GM12892 (cell line): Measurements from ENCODE around the gene MINDY4.
A peak's percentile ranks its signal among the peaks of the same experiment; 100 is the strongest.

Experiments
- DNase-seq: peaks from one replicate; pipeline ENCODE4 v3.0.0; 2011; ENCODE audit not compliant: insufficient read length
- FAIRE-seq: peaks from 2 replicates; lab custom pipeline; 2011; peaks lifted over from hg19 to GRCh38; lab: Jason Lieb, UNC
- POLR2A ChIP-seq: IDR thresholded peaks from 2 replicates; pipeline ENCODE4 v1.6.1; 2011; ENCODE audit warnings: low read depth, low read length, control low read depth
- POLR2AphosphoS5 ChIP-seq: IDR thresholded peaks from 2 replicates; pipeline ENCODE4 v1.6.1; 2011; ENCODE audit warnings: low read depth, low read length, control low read depth
- TAF1 ChIP-seq: IDR thresholded peaks from 2 replicates; pipeline ENCODE4 v1.6.1; 2011; ENCODE audit warnings: low read depth, mild to moderate bottlenecking, control low read depth, low read length, borderline replicate concordance

MINDY4 gene

DNA sequence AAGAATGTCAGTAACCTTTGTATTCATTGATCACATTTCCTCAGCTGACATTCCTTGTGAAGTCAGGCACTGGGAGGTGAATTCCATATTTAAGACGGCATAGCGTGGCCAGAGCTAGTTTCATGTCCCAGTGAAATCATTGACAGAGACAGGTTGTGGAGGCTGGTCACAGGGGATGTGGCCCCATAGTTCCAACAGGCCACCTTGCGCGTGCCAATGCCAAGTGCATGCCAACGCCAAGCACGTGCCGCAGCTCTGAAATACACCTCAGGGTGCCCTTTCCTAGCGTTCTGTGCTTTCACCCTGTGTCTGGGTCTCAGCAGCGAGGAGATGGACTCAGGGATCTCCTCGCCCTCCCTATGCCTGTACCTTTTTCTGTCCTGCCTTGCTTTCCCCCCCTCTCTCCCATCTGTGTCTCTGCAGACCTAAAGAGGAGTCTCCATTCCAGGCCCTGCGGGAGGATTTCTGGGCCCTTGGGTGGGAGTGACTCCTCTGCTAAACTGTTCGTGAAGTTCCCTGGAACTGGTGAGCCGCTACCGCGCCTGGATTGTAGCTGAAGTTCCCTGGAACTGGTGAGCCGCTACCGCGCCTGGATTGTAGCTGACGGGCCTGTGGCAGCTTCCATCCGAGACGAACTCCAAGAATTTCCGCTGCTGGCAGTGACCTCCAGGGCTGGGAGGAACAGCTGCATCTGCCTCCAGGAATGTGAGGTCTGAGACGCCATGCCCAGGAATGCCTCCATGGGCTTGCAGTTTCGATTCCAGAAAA is 160.1 kb downstream of the MINDY4 start:
- peak; percentile 5 for DNase-seq
- TF ChIP-seq TAF1, result no peak
- TF ChIP-seq POLR2AphosphoS5, result no peak
- TF ChIP-seq POLR2A, result no peak
- no peak for FAIRE-seq

DNA sequence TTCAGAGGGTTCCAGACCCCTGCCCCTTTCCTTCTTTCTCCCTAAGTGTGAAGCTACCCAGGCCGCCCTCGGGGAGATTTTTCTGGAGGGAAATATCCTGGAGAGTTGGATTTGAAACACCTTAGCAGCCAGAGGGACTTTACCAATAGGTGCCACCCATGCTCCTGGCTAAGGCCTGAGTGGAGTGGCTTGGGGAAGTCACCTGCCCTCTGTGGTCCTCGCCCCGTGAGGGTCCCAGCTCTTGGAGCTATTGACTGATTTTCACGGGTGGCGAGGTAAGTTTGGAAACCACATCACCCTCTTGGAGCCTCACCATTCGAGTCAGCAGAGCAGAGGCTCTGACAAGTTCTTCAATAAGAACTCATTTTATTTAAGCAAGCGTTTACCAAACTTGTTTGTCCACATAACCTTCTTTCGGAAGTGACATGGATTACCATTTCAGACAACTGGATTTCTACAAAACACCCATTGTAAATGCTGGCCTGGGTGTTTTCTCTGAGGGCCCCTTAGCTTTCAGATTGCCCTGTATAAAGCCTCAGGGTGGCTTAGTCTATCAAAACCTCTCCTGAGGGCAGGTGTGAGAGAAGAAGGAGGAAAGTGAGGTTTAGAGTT is 160.8 kb downstream of the MINDY4 start:
- no peak for TF ChIP-seq TAF1
- no peak for TF ChIP-seq POLR2AphosphoS5
- no peak for TF ChIP-seq POLR2A
- DNase-seq (no peak), FAIRE-seq (no peak)

DNA sequence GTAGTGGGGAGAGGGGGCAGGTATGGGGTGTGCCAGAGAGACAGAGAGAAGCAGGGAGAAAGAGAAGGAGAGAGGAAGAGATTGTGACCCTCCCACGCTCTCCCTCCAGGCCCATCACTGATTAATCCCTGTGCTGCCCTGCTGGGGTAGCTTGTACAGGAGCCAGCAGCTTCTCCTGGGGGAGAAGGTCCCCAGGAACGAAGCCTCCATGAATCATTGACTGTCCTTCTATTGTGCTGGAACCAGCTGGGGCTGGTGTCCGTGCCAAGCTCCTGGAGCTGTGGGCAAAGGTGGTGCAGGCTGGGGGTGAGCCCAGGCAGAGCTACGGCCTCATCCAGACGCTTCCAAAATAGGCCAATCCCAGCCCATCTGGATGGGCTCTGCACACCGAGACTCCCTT is 161.3 kb downstream of the MINDY4 start:
- no peak for DNase-seq
- FAIRE-seq, result no peak
- TF ChIP-seq POLR2AphosphoS5 (no peak), POLR2A (no peak), TAF1 (no peak)

DNA sequence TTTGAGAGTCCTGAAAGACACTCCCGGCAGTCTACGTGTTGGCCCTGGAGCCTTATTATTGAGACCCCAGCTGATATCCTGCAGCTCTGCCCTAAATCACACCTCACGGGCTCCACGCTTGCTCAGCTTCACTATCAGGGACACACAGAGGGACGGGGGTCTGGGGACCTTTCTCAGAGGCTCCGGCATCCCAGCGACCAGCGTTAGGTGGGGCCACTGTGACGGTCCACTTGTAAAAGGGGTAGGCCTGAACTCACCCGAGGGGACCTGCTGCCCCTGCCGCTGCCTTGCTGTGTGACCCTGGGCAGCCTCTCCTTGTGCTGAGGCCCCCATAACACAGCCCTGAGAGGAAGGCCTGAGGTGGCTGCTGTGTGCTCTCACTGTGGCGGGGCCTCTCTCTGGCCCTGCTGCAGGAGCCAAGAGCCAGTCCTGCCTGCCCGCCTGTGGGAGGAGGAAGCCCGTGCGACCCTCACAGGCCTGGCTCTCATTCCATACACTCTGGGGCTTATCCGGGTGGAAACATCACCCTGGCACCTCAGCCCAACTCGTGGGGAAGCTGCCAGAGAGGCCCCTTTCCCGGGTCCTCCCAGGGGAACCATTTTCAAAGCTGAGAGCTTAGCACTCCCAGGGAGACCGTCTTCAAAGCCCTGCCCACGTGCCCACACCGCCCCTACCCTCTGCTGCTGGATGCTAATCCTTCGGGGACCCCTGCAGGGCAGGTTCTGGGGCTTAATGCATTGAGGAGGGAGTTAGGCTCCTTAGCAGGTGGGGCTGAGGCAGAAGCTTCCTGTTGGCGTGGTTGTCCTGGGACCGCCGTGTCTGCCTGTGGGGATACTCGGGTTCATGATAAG is 162.1 kb downstream of the MINDY4 start:
- DNase-seq, result no peak
- no peak for FAIRE-seq
- TF ChIP-seq POLR2A (no peak), TAF1 (no peak), POLR2AphosphoS5 (no peak)

DNA sequence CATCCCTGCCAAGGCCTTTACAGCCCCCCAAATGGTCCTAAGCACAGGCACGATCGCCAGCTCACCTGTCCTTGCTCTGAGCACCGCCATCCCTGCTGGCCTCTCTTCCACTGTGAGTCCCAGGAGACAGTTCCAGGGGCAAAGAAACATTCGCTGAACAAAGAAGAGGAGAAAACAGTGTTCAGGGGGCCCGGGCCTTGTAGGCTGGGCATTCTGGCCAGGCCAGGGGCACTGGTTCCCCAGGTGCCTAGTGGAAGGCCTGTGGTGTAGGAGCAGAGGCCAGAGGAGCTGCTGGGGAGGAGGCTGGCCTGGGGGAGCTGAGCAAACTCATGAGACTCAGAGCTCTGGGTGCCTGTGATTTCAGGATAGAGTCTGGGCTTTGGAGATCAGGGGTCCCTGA is 163.0 kb downstream of the MINDY4 start:
- TF ChIP-seq POLR2AphosphoS5, result no peak
- no peak for TF ChIP-seq TAF1
- TF ChIP-seq POLR2A, result no peak
- FAIRE-seq, result no peak
- DNase-seq, result no peak

DNA sequence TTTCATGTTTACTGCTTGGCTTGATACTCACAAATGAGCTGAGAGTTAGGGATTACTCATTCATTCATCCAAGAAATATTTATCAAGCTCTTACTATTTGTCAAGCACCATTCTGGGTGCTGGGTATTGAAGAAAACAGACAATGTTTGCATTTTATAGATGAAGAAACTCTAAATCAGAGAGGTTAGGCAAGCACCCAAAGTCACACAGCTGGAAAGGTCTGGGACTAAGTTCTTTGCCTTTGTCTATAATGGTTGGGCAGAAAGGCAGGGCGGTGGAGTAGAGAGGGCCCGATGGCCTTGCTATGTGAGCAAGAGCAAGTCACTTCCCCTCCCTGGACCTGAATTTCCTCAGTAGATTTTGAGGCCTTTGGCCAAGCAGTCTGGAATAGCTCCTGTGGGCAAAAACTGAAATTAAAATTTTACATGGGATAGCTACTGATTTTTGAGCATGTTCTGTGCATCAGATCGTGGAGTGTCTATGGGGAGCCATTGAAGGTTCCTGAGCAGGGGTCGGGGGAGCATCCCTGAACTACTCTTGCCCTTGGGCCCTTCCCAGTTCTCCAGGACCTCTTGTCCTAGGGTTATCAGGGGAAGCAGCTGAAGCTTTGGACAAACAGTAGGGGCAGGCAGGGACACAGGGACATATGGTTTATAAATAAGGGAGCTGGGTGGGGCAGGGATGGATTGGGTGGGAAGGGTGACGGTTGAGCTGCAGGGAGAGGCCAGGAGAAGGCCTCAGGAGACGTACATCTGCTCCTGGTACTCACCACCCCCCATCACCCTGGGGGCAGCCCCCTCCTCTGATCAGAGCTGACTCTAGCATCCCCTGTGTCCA is 163.7 kb downstream of the MINDY4 start:
- FAIRE-seq (no peak), DNase-seq (no peak)
- TF ChIP-seq POLR2AphosphoS5 (no peak), POLR2A (no peak), TAF1 (no peak)

DNA sequence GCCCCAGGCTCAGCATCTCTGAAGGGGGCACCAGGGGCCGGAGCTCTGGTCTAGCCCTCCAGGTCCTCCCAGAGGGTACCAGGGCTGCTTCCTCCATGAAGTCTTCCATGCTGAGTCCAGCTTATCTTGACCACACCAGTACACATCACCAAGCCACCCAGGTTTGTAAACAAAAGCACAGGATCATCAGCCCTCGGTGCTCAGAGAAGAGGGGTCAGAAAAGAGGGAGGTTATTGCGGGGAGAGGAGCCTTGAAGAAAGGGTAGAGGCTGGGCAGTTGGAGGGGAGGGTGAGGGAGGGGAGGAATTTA is 164.3 kb downstream of the MINDY4 start:
- DNase-seq, result no peak
- no peak for FAIRE-seq
- no peak for TF ChIP-seq POLR2A
- TF ChIP-seq POLR2AphosphoS5, result no peak
- TF ChIP-seq TAF1, result no peak

DNA sequence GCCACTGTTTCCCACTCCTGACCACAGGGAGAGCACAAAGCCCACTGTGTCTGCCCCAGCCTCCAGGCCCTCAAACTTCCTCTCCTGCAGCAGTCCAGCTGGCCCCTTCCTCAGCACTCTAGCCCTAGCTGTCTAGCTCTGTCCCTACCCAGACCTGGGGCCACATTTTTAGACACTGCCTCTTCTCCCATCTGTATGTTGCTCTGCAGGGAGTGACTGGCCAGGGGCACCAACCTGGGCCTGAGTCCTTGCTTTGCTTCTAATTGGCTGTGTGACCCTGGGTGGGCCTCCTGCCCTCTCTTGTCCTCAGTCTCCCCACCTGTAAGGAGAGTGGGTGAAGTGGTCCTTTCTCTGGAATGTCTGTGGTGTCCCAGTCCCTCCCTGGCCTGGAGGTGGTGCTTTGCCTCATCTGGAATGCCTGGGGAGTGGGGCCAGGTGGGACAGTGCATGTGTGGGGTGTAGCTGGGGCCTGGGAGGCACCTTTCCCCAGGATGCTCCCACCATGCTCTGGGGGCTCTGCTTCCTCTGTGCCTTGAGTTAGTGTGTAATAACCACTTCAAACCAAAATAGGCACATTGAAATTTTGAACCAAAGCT is 165.5 kb downstream of the MINDY4 start:
- no peak for TF ChIP-seq TAF1
- no peak for TF ChIP-seq POLR2A
- no peak for TF ChIP-seq POLR2AphosphoS5
- FAIRE-seq, result no peak
- DNase-seq, result no peak

DNA sequence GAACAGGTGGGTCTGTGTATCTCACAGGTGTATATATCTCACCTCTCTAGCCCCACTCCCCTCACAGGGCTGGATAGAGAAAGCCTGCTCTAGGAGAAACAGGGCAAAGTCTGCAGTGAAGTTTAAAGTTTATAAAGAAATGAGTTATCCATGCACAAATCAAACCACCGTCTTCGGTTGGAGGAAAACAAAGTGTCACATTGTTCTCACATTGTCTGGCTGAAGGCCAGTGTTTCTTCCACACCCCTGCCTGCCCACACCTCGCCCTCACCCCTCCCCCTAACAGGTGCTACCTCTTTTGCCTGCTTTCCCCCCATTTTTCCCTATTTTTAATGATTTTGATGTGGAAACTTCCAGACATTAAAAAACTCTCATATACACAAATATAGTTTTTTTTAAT is 166.2 kb downstream of the MINDY4 start:
- TF ChIP-seq POLR2AphosphoS5 (no peak), TAF1 (no peak), POLR2A (no peak)
- FAIRE-seq, result no peak
- no peak for DNase-seq
